GM12875 (cell line): ENCODE measurements around the gene TSG101.

ENCODE experiments used
- H3K4me3 ChIP-seq: one replicate; pipeline ENCODE4 v1.5.1; 2011; ENCODE audit warnings: low read depth, low read length, control low read depth
- TF ChIP-seq, protein P1 (sequence below): IDR thresholded peaks from 2 replicates; pipeline ENCODE4 v1.5.1; 2011; ENCODE audit warnings: low read depth, mild to moderate bottlenecking, control low read depth, inconsistent platforms, low read length, moderate library complexity, borderline replicate concordance; ENCODE audit not compliant: insufficient read depth

TSG101 gene

DNA sequence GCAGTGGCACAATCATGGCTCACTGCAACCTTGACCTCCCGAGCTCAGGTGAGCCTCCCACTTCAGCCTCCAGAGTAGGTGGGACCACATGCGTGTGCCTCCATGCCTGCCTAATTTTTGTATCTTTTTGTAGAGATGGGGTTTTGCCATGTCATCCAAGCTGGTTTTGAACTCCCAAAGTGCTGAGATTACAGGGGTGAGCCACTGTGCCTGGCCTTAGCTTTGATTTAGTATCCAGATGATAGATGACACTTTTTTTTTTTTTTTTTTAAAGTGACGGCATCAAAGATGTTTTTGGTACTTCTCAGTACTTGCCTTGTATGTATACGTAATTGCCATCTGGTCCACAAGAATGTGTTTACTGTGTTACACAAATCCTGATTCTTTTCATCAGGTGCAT lies 47.7 kb downstream of the TSG101 start:
- H3K4me3 ChIP-seq = no peak overlapping the region
- TF ChIP-seq, protein P1, sequence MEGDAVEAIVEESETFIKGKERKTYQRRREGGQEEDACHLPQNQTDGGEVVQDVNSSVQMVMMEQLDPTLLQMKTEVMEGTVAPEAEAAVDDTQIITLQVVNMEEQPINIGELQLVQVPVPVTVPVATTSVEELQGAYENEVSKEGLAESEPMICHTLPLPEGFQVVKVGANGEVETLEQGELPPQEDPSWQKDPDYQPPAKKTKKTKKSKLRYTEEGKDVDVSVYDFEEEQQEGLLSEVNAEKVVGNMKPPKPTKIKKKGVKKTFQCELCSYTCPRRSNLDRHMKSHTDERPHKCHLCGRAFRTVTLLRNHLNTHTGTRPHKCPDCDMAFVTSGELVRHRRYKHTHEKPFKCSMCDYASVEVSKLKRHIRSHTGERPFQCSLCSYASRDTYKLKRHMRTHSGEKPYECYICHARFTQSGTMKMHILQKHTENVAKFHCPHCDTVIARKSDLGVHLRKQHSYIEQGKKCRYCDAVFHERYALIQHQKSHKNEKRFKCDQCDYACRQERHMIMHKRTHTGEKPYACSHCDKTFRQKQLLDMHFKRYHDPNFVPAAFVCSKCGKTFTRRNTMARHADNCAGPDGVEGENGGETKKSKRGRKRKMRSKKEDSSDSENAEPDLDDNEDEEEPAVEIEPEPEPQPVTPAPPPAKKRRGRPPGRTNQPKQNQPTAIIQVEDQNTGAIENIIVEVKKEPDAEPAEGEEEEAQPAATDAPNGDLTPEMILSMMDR = no peak

DNA sequence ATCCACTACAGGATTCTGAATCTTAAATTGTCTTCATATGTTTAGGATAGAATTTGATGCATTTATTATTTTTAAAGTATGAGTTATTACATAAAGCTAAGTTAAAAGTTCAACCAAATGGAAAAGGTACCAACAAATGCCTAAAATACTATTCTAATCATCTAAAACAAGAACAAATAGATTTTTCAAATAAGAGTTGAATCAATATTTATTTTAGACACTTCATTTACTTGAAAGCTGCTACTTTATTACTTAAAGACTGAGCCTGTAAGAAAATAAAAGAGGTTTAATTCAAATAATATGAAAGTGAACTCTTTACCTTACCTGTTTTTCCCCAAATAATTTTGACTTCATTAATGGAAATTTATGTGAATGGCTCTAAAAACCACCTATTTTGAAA lies 54.2 kb downstream of the TSG101 start:
- no peak overlapping the region for H3K4me3 ChIP-seq
- TF ChIP-seq, protein P1 = no peak

- TF ChIP-seq, protein P1 = no peak
- no peak overlapping the region for H3K4me3 ChIP-seq
Observed at GRCh38 chr11:18471995-18472394, 54.7 kb downstream of the TSG101 start.

GRCh38 chr11:18468961-18469360 lies 57.8 kb downstream of the TSG101 start:
- H3K4me3 ChIP-seq = no peak overlapping the region
- TF ChIP-seq, protein P1 = no peak

DNA sequence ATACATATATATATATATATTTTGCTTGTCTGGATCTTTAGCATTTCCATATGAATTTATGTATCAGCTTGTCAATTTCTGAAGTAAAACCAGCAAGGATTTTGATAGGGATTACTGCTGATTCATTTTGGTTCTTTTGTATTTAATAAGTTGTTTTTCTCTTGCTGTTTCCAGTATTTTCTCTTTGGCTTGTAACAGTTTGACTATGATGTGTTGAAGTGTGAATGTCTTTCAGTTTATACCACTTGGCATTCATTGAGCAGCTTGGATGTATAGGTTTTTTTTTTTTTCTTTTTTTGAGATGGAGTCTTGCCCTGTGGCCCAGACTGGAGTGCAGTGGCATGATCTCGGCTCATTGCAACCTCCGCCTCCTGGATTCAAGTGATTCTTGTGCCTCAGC lies 58.7 kb downstream of the TSG101 start:
- H3K4me3 ChIP-seq = no peak overlapping the region
- TF ChIP-seq, protein P1 = no peak

DNA sequence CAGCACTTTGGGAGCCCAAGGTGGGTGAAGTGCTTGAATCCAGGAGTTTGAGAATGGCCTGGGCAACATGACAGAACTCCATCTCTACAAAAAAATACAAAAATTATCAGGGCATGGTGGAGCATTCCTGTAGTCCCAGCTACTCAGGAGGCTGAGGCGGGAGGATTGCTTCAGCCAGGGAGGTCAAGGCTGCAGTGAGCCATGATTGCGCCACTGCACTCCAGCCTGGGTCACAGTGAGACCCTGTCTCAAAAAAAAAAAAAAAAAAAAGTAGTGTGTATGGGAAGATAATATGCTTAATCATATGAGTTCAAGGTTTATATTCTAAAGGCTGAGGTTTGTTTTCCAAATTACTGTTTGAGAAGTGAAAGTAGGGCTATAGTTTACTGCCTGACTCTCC lies 60.3 kb downstream of the TSG101 start:
- TF ChIP-seq, protein P1 = no peak
- H3K4me3 ChIP-seq = no peak overlapping the region

DNA sequence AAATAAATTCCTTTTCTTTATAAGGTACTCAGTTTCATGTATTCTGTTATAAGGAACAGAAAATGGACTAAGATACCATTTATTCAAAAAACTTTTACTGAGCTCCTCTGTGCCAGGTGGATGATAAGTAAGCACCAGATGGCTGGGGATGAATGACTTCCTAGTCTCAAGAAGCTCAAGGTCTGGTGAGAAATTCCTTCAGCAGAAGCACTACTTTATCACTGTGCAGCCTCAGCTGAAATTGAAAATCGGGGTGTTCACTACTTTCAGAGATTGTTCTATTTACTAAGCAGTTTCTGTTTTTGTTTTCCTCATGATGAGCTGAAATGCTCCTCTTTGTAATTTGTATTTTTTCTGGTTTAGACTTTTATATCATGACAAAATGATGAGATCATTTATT lies 63.3 kb downstream of the TSG101 start:
- TF ChIP-seq, protein P1 = no peak
- no peak overlapping the region for H3K4me3 ChIP-seq
